Stimulated activated CD4-positive, alpha-beta T cell treated with anti-CD3 and anti-CD28 coated beads, Interleukin-2, amount 100 ng/mL, for 24 hours (primary cell): Measurements from ENCODE around the gene RDH14.
A peak's percentile ranks its signal among the peaks of the same experiment; 100 is the strongest.

ENCODE experiments used
- DNase-seq, 2 donors: peaks; one replicate each; pipeline ENCODE4 v3.0.0-alpha.2; 2020

The RDH14 gene

GRCh38 chr2:18560797-18561085 is 288 bp upstream of the RDH14 start:
- no peak for DNase-seq

- peak in 1 of 2 donors; percentile 20 for DNase-seq
Measured at GRCh38 chr2:18559531-18560030, 872 bp downstream of the RDH14 start.

- no peak for DNase-seq
Measured at GRCh38 chr2:18558458-18558857, 2.0 kb downstream of the RDH14 start.

GRCh38 chr2:18557121-18557520 is 3.3 kb downstream of the RDH14 start:
- DNase-seq: no peak

GRCh38 chr2:18552351-18553077 is 7.9 kb downstream of the RDH14 start:
- no peak for DNase-seq

- DNase-seq: no peak
Measured at GRCh38 chr2:18551623-18552022, 8.8 kb downstream of the RDH14 start.

GRCh38 chr2:18551169-18551568 is 9.3 kb downstream of the RDH14 start:
- no peak for DNase-seq

- no peak for DNase-seq
Measured at GRCh38 chr2:18550433-18550832, 10.0 kb downstream of the RDH14 start.

GRCh38 chr2:18549083-18549482 is 11.4 kb downstream of the RDH14 start:
- DNase-seq: no peak

- DNase-seq: no peak
Measured at GRCh38 chr2:18548621-18549020, 11.8 kb downstream of the RDH14 start.

- no peak for DNase-seq
Measured at GRCh38 chr2:18546567-18546966, 13.9 kb downstream of the RDH14 start.

- DNase-seq: no peak
Measured at GRCh38 chr2:18545384-18545783, 15.1 kb downstream of the RDH14 start.

GRCh38 chr2:18544171-18544570 is 16.3 kb downstream of the RDH14 start:
- DNase-seq: no peak

- DNase-seq: no peak
Measured at GRCh38 chr2:18540872-18541271, 19.6 kb downstream of the RDH14 start.

GRCh38 chr2:18536697-18537096 is 23.8 kb downstream of the RDH14 start:
- no peak for DNase-seq

- DNase-seq: no peak
Measured at GRCh38 chr2:18536100-18536499, 24.4 kb downstream of the RDH14 start.

- no peak for DNase-seq
Measured at GRCh38 chr2:18531194-18531593, 29.3 kb downstream of the RDH14 start.

- DNase-seq: no peak
Measured at GRCh38 chr2:18527822-18528221, 32.6 kb downstream of the RDH14 start.

- DNase-seq: no peak
Measured at GRCh38 chr2:18527326-18527725, 33.1 kb downstream of the RDH14 start.

GRCh38 chr2:18526429-18526828 is 34.0 kb downstream of the RDH14 start:
- DNase-seq: no peak

GRCh38 chr2:18525852-18526251 is 34.6 kb downstream of the RDH14 start:
- no peak for DNase-seq

GRCh38 chr2:18525236-18525635 is 35.2 kb downstream of the RDH14 start:
- no peak for DNase-seq

- no peak for DNase-seq
Measured at GRCh38 chr2:18522484-18523146, 37.8 kb downstream of the RDH14 start.
